Measurements from ENCODE around the gene FGF14.

Gene FGF14

GRCh38 chr13:101811284-101811839 lies 590.5 kb downstream of the FGF14 start:
- H3K4me3 ChIP-seq (ENCODE audit: extremely low read depth, insufficient read depth, low read length, poor library complexity, severe bottlenecking): no peak overlapping the region
- 100% methylated on average over 1 of the region's 1 CpG; no CpG with 5 or more reads in 1 of the 2 experiments for WGBS, 2 experiments (ENCODE audit: insufficient coverage in 2 of 2)
- no peaks in the 10 kb centered on the region for H3K4me1 ChIP-seq (ENCODE audit: control insufficient read depth, insufficient read depth, low read length, poor library complexity, severe bottlenecking)
- no peaks in the 10 kb centered on the region for H3K9me3 ChIP-seq (ENCODE audit: control insufficient read depth, low read length)
- H3K36me3 ChIP-seq (ENCODE audit: control insufficient read depth, insufficient read depth, low read length): no peaks in the 10 kb centered on the region
- H3K27ac ChIP-seq (ENCODE audit: low read depth, low read length, severe bottlenecking): no peak overlapping the region

DNA sequence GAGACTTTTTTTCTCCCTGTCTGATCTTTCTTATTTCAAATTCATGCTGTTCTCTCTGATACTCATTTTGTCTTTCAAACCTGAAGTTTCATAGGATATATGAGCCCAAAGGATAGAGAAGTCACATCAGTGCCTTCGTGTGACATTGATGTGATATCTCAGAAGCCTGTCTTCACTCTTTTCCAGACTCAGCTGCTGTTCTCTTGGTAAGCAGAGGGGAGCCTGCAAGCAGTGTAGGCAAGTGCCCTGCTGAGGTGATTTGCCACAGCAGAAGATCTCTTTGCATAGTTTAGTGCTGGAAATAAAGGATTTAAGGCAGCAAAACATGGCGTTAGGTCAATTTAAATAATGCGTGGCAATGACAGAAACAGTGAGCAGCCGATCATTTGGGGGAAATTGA lies 602.7 kb downstream of the FGF14 start:
- H3K4me3 ChIP-seq (ENCODE audit: extremely low read depth, insufficient read depth, low read length, poor library complexity, severe bottlenecking): no peak overlapping the region
- H3K36me3 ChIP-seq (ENCODE audit: control insufficient read depth, insufficient read depth, low read length): no peaks in the 10 kb centered on the region
- no peak overlapping the region for H3K27ac ChIP-seq (ENCODE audit: low read depth, low read length, severe bottlenecking)
- no peaks in the 10 kb centered on the region for H3K4me1 ChIP-seq (ENCODE audit: control insufficient read depth, insufficient read depth, low read length, poor library complexity, severe bottlenecking)
- WGBS, 2 experiments (ENCODE audit: insufficient coverage in 2 of 2): 76 to 78% methylated on average over 3 to 4 of the region's 4 CpGs
- H3K9me3 ChIP-seq (ENCODE audit: control insufficient read depth, low read length): no peaks in the 10 kb centered on the region

DNA sequence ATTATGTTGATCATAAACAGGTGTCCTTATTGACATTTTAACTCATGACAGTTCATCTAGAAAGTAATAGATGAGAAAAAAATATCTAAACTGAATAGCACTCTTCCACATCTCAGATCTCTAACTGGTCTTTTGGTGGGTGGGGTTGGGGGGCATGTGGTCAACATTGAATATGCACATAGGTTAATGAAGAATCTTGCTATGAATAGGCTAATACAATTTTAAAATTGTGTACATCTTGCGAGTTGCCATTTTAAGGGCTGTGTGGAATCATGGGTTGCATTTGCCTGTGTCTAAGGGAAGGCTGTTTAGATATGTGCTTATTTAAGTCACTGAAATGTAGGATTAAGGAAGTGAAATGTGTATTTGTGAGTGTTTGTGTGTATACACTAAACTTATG lies 603.4 kb downstream of the FGF14 start:
- no peaks in the 10 kb centered on the region for H3K9me3 ChIP-seq (ENCODE audit: control insufficient read depth, low read length)
- WGBS, 2 experiments (ENCODE audit: insufficient coverage in 2 of 2): 100% methylated on average over 1 of the region's 1 CpG
- H3K4me3 ChIP-seq (ENCODE audit: extremely low read depth, insufficient read depth, low read length, poor library complexity, severe bottlenecking): no peak overlapping the region
- H3K4me1 ChIP-seq (ENCODE audit: control insufficient read depth, insufficient read depth, low read length, poor library complexity, severe bottlenecking): no peaks in the 10 kb centered on the region
- H3K27ac ChIP-seq (ENCODE audit: low read depth, low read length, severe bottlenecking): no peak overlapping the region
- H3K36me3 ChIP-seq (ENCODE audit: control insufficient read depth, insufficient read depth, low read length): no peaks in the 10 kb centered on the region

- H3K36me3 ChIP-seq (ENCODE audit: control insufficient read depth, insufficient read depth, low read length): no peaks in the 10 kb centered on the region
- H3K4me1 ChIP-seq (ENCODE audit: control insufficient read depth, insufficient read depth, low read length, poor library complexity, severe bottlenecking): no peaks in the 10 kb centered on the region
- no peak overlapping the region for H3K27ac ChIP-seq (ENCODE audit: low read depth, low read length, severe bottlenecking)
- H3K4me3 ChIP-seq (ENCODE audit: extremely low read depth, insufficient read depth, low read length, poor library complexity, severe bottlenecking): no peak overlapping the region
- 71 to 80% methylated on average over 1 of the region's 3 CpGs for WGBS, 2 experiments (ENCODE audit: insufficient coverage in 2 of 2)
- no peaks in the 10 kb centered on the region for H3K9me3 ChIP-seq (ENCODE audit: control insufficient read depth, low read length)
These were observed 606.4 kb downstream of the FGF14 start for GRCh38 chr13:101795460-101795859.

GRCh38 chr13:101795025-101795424 lies 606.8 kb downstream of the FGF14 start:
- H3K27ac ChIP-seq (ENCODE audit: low read depth, low read length, severe bottlenecking): no peak overlapping the region
- WGBS, 2 experiments (ENCODE audit: insufficient coverage in 2 of 2): no CpG with 5 or more reads among the region's 1 CpG
- no peaks in the 10 kb centered on the region for H3K36me3 ChIP-seq (ENCODE audit: control insufficient read depth, insufficient read depth, low read length)
- no peak overlapping the region for H3K4me3 ChIP-seq (ENCODE audit: extremely low read depth, insufficient read depth, low read length, poor library complexity, severe bottlenecking)
- no peaks in the 10 kb centered on the region for H3K4me1 ChIP-seq (ENCODE audit: control insufficient read depth, insufficient read depth, low read length, poor library complexity, severe bottlenecking)
- H3K9me3 ChIP-seq (ENCODE audit: control insufficient read depth, low read length): no peaks in the 10 kb centered on the region

- Histone ChIP-seq H3K36me3 (ENCODE audit: control insufficient read depth, insufficient read depth, low read length) (no peaks in the 10 kb centered on the region), H3K9me3 (ENCODE audit: control insufficient read depth, low read length) (no peaks in the 10 kb centered on the region), H3K27ac (ENCODE audit: low read depth, low read length, severe bottlenecking) (no peak overlapping the region), H3K4me3 (ENCODE audit: extremely low read depth, insufficient read depth, low read length, poor library complexity, severe bottlenecking) (no peak overlapping the region), H3K4me1 (ENCODE audit: control insufficient read depth, insufficient read depth, low read length, poor library complexity, severe bottlenecking) (no peaks in the 10 kb centered on the region)
- WGBS, 2 experiments (ENCODE audit: insufficient coverage in 2 of 2): no CpG with 5 or more reads among the region's 1 CpG
These were observed 609.7 kb downstream of the FGF14 start for GRCh38 chr13:101792189-101792588.

- Histone ChIP-seq H3K36me3 (ENCODE audit: control insufficient read depth, insufficient read depth, low read length) (no peaks in the 10 kb centered on the region), H3K27ac (ENCODE audit: low read depth, low read length, severe bottlenecking) (no peak overlapping the region), H3K4me1 (ENCODE audit: control insufficient read depth, insufficient read depth, low read length, poor library complexity, severe bottlenecking) (no peaks in the 10 kb centered on the region), H3K9me3 (ENCODE audit: control insufficient read depth, low read length) (no peaks in the 10 kb centered on the region), H3K4me3 (ENCODE audit: extremely low read depth, insufficient read depth, low read length, poor library complexity, severe bottlenecking) (no peak overlapping the region)
- WGBS, 2 experiments (ENCODE audit: insufficient coverage in 2 of 2): 17 to 25% methylated on average over 1 of the region's 1 CpG
These were observed 616.0 kb downstream of the FGF14 start for GRCh38 chr13:101785858-101786257.

- no peaks in the 10 kb centered on the region for H3K4me1 ChIP-seq (ENCODE audit: control insufficient read depth, insufficient read depth, low read length, poor library complexity, severe bottlenecking)
- H3K4me3 ChIP-seq (ENCODE audit: extremely low read depth, insufficient read depth, low read length, poor library complexity, severe bottlenecking): no peak overlapping the region
- no peaks in the 10 kb centered on the region for H3K36me3 ChIP-seq (ENCODE audit: control insufficient read depth, insufficient read depth, low read length)
- no peak overlapping the region for H3K27ac ChIP-seq (ENCODE audit: low read depth, low read length, severe bottlenecking)
- H3K9me3 ChIP-seq (ENCODE audit: control insufficient read depth, low read length): no peaks in the 10 kb centered on the region
These were observed 617.5 kb downstream of the FGF14 start for GRCh38 chr13:101784313-101784712.

GRCh38 chr13:101783554-101783953 lies 618.3 kb downstream of the FGF14 start:
- no peak overlapping the region for H3K27ac ChIP-seq (ENCODE audit: low read depth, low read length, severe bottlenecking)
- no peaks in the 10 kb centered on the region for H3K36me3 ChIP-seq (ENCODE audit: control insufficient read depth, insufficient read depth, low read length)
- H3K4me3 ChIP-seq (ENCODE audit: extremely low read depth, insufficient read depth, low read length, poor library complexity, severe bottlenecking): no peak overlapping the region
- H3K4me1 ChIP-seq (ENCODE audit: control insufficient read depth, insufficient read depth, low read length, poor library complexity, severe bottlenecking): no peaks in the 10 kb centered on the region
- no peaks in the 10 kb centered on the region for H3K9me3 ChIP-seq (ENCODE audit: control insufficient read depth, low read length)

DNA sequence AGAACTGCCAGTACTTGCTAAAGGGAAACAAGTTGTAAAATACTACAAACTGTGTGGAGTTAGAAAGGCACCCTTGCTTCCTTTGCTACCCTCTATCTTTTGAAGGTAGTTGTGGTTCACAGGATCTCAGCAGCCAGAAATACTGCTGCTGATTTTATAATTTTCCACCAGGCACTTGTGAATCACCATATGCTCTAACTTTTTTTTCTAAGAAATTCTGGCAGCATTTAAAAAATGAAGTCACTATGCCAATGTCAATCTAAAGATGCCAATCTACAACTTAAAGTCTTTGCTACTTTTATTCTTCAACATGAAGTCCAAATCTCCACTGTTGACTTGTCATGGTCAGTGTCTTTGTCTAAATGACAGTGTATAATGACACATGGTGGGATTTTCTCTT lies 621.6 kb downstream of the FGF14 start:
- Histone ChIP-seq H3K4me3 (ENCODE audit: extremely low read depth, insufficient read depth, low read length, poor library complexity, severe bottlenecking) (no peak overlapping the region), H3K27ac (ENCODE audit: low read depth, low read length, severe bottlenecking) (no peak overlapping the region), H3K36me3 (ENCODE audit: control insufficient read depth, insufficient read depth, low read length) (no peaks in the 10 kb centered on the region), H3K9me3 (ENCODE audit: control insufficient read depth, low read length) (no peaks in the 10 kb centered on the region), H3K4me1 (ENCODE audit: control insufficient read depth, insufficient read depth, low read length, poor library complexity, severe bottlenecking) (no peaks in the 10 kb centered on the region)

- no peak overlapping the region for H3K27ac ChIP-seq (ENCODE audit: low read depth, low read length, severe bottlenecking)
- no peak overlapping the region for H3K4me3 ChIP-seq (ENCODE audit: extremely low read depth, insufficient read depth, low read length, poor library complexity, severe bottlenecking)
- H3K9me3 ChIP-seq (ENCODE audit: control insufficient read depth, low read length): no peaks in the 10 kb centered on the region
- H3K36me3 ChIP-seq (ENCODE audit: control insufficient read depth, insufficient read depth, low read length): no peaks in the 10 kb centered on the region
- no peaks in the 10 kb centered on the region for H3K4me1 ChIP-seq (ENCODE audit: control insufficient read depth, insufficient read depth, low read length, poor library complexity, severe bottlenecking)
- 100% methylated on average over 1 of the region's 4 CpGs; no CpG with 5 or more reads in 1 of the 2 experiments for WGBS, 2 experiments (ENCODE audit: insufficient coverage in 2 of 2)
These were observed 622.7 kb downstream of the FGF14 start for GRCh38 chr13:101779147-101779546.

DNA sequence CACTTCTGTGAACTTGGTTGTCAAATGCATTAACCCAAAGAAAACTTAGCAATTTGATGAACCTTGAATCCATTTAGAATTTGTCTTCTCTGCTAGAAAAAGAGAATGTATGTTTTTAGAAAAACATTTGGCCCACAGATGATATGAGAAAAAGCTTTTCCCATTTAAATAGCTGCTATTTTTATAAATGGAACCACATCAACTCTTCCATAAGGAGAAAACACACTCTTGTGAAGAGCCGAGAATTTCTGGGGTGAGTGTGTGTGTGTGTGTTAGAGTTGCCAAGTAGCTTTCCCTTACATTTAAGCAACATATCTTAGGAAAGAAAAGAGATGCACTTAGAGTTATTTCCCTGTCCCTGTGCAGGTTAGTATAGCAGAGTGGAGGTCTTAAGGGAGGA lies 626.6 kb downstream of the FGF14 start:
- Histone ChIP-seq H3K27ac (ENCODE audit: low read depth, low read length, severe bottlenecking) (no peak overlapping the region), H3K4me3 (ENCODE audit: extremely low read depth, insufficient read depth, low read length, poor library complexity, severe bottlenecking) (no peak overlapping the region), H3K9me3 (ENCODE audit: control insufficient read depth, low read length) (no peaks in the 10 kb centered on the region), H3K4me1 (ENCODE audit: control insufficient read depth, insufficient read depth, low read length, poor library complexity, severe bottlenecking) (no peaks in the 10 kb centered on the region), H3K36me3 (ENCODE audit: control insufficient read depth, insufficient read depth, low read length) (no peaks in the 10 kb centered on the region)
- no CpG with 5 or more reads among the region's 1 CpG for WGBS, 2 experiments (ENCODE audit: insufficient coverage in 2 of 2)
